GM18520 (cell line): Measurements from ENCODE around the gene CHD1.

Source experiments
- ATAC-seq: cut with Tn5 transposase; IDR thresholded peaks from one replicate; pipeline ENCODE4 v1.9.1; 2021; ENCODE audit not compliant: unreplicated experiment

Gene CHD1

DNA sequence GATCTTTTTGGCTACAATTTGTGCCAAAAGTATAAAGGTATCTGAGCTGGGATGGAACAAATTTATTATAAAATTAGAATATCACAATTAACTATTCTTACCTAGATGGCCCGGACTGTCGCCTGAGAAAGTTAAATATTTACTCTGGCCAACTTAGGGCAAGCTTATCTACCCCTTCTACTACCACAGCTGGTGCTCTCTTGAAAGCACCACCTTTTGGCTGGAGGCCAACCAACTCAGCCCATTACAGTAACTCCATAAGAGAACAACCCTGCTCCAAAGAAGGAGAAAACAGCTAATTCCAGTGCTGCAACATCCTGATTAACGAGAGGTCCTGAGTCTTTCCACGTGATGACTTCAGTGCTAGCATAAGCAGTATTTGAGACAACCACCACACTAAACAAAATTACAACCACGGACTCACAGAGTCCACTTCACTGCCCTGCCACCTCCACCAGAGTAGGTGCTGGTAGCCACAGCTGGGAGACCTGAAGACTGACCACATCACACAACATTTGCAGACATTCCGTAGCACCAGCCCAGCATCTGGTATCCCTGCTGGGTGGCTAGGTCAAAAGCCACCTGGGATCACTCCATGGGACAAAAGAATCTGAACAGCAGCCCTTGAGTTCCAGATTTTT lies 112.1 kb downstream of the CHD1 start:
- no peak for ATAC-seq

DNA sequence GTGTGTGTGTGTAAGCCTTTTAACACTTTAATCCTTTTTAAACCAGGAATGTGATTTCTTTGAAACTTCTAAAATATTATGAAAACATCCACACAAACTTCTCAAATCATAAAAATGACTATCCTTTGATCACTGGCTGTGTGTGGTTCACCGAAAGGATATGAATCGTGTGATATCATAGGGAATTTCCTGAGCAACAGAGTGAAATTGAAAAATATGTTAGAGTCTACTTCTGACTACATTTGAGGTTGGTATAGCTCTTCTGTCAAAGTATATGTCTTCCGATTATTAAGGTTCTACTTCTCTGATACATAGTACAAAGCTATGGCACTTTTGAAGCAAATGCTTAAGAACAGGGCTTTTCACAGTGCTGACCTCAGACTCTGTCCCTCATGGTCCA lies 115.1 kb downstream of the CHD1 start:
- ATAC-seq: no peak

- no peak for ATAC-seq
Observed at GRCh38 chr5:98810206-98810605, 118.6 kb downstream of the CHD1 start.

- no peak for ATAC-seq
Observed at GRCh38 chr5:98807806-98808205, 121.0 kb downstream of the CHD1 start.

GRCh38 chr5:98805070-98805469 lies 123.7 kb downstream of the CHD1 start:
- no peak for ATAC-seq

- ATAC-seq: no peak
Observed at GRCh38 chr5:98804066-98804465, 124.7 kb downstream of the CHD1 start.
